Measurements from ENCODE around the gene PI4K2A.

Gene PI4K2A

DNA sequence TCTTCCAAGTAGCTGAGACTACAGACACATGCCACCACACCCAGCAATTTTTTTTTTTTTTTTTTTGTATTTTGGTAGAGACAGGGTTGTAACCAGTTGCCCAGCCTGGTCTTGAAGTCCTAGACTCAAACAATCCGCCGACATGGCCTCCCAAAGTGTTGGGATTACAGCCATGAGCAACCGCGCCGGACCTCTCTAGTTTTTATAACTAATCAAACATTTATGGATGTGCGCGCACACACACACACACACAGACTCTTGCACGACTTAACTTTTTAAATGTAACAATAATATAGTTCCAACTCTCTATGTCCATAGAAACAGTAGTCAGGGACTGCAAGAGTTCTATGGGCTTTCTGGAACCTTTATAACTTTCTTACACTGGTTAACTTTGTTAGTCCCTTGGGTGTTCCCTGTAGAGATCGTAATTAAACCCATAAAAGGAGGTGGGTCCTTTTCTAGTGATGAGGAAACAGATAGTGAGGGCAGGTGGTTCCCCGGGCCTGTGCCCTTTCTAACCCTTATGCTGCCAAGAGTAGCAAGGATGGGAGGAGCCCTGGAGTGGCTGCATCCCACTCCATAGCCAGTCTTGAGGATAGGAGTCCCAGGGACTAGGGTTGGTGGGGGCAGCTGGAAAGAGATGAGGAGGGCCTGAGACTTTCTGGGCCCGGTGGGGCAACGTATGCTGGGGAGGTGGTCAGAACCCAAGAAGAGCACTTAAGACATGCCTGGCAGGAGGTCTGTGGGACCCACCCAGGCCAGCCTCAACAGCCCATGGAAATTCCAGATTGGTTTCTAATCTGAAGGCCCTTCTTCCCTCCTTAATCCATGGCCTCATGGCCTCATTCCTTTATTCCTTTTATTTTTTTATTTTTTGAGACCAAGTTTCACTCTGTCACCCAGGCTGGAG is 81.7 kb downstream of the PI4K2A start:
- Histone ChIP-seq H3K9me3 (ENCODE audit: control insufficient read depth, low read length) (no peaks in the 10 kb centered on the region), H3K9ac (ENCODE audit: low read length) (no peak overlapping the region), H3K4me1 (ENCODE audit: control insufficient read depth, insufficient read depth, low read length) (peaks cover 33% of the 10 kb centered on the region), H3K27me3 (replicated peaks; ENCODE audit: control insufficient read depth, insufficient read depth, low read length) (no peaks in the 10 kb centered on the region), H3K36me3 (ENCODE audit: control insufficient read depth, insufficient read depth, low read length, severe bottlenecking) (peaks cover 10% of the 10 kb centered on the region), H3K4me3 (ENCODE audit: low read length) (no peak overlapping the region)
- DNase-seq (ENCODE audit: low read depth), result no peak

DNA sequence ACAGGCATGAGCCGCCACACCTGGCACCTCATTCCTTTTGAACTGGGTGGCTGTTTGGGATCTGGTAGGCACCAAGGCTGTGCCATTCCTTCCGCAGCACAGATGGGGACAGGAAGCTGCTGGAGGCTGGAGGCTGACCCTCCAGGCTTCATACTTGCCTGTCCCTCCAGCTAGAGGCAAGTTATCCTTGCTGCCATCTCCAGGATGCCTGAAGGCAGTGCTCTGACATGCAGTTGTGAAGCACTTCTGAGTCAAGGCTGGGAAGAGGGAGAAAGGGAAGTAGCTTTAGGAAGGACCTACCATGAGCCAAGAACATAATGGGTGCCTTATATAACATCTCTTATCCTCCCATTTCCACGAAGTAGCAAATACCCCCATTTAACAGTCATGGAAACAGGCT is 82.5 kb downstream of the PI4K2A start:
- H3K9me3 ChIP-seq (ENCODE audit: control insufficient read depth, low read length), result no peaks in the 10 kb centered on the region
- no peaks in the 10 kb centered on the region for H3K27me3 ChIP-seq (replicated peaks; ENCODE audit: control insufficient read depth, insufficient read depth, low read length)
- no peak for DNase-seq (ENCODE audit: low read depth)
- peaks cover 1% of the 10 kb centered on the region for H3K36me3 ChIP-seq (ENCODE audit: control insufficient read depth, insufficient read depth, low read length, severe bottlenecking)
- no peak overlapping the region for H3K4me3 ChIP-seq (ENCODE audit: low read length)
- peaks cover 29% of the 10 kb centered on the region for H3K4me1 ChIP-seq (ENCODE audit: control insufficient read depth, insufficient read depth, low read length)
- no peak overlapping the region for H3K9ac ChIP-seq (ENCODE audit: low read length)

DNA sequence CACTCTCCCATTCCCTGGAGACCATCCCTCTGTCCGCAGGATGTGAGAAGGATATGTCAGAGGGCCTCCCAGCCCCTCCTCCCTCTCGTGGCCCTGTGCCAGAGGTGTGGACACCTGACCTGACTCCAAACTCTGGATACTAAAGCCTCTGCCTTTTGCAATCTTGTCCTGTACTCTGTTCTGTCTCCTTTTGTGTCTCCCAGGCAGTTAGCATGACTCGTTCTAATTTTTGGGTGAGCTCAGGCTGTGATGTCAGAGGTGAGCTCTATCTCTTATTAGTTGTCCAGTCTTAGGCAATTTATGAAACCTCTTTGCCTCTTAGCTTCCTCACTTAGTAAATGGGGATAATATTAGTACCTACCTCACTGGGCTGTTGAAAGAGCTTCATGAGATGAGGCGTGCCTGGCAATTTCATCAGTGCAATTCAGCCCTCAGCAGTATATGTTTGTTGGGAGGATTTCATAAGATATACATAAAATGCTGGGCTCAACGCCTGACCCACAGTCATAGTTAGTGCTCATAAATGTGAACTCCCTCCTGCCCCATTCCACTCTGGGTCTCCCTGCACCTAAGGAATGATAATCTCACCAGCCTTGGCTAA is 84.0 kb downstream of the PI4K2A start:
- Histone ChIP-seq H3K4me3 (ENCODE audit: low read length) (no peak overlapping the region), H3K36me3 (ENCODE audit: control insufficient read depth, insufficient read depth, low read length, severe bottlenecking) (no peaks in the 10 kb centered on the region), H3K27me3 (replicated peaks; ENCODE audit: control insufficient read depth, insufficient read depth, low read length) (no peaks in the 10 kb centered on the region), H3K9me3 (ENCODE audit: control insufficient read depth, low read length) (no peaks in the 10 kb centered on the region), H3K4me1 (ENCODE audit: control insufficient read depth, insufficient read depth, low read length) (peaks cover 18% of the 10 kb centered on the region), H3K9ac (ENCODE audit: low read length) (no peak overlapping the region)
- DNase-seq (ENCODE audit: low read depth), result peak; percentile 60

Measured in adipocyte (in vitro differentiated cells).